ENCODE data around the gene DNM3.

GRCh38 chr1:171941920-171942319 lies 100.6 kb downstream of the DNM3 start:
- TF ChIP-seq CTCF (conservative IDR thresholded peaks at IDR 0.05; ENCODE audit: low read depth, low read length) (no peak), EZH2 (IDR thresholded peaks at IDR 0.05; ENCODE audit: borderline replicate concordance, low read depth, low read length, poor library complexity, severe bottlenecking) (no peak)

Data from A673 (cell line).